ENCODE results near the gene RGL1. TPM values are rescaled to one million over a fixed set of nuclear protein-coding genes. Genes with fewer than 3 reads are reported as not detected.

RGL1 gene
- total RNA-seq, 4 donors from 2014 or later = 66.8 to 88.3 (median 74.6) TPM

DNA sequence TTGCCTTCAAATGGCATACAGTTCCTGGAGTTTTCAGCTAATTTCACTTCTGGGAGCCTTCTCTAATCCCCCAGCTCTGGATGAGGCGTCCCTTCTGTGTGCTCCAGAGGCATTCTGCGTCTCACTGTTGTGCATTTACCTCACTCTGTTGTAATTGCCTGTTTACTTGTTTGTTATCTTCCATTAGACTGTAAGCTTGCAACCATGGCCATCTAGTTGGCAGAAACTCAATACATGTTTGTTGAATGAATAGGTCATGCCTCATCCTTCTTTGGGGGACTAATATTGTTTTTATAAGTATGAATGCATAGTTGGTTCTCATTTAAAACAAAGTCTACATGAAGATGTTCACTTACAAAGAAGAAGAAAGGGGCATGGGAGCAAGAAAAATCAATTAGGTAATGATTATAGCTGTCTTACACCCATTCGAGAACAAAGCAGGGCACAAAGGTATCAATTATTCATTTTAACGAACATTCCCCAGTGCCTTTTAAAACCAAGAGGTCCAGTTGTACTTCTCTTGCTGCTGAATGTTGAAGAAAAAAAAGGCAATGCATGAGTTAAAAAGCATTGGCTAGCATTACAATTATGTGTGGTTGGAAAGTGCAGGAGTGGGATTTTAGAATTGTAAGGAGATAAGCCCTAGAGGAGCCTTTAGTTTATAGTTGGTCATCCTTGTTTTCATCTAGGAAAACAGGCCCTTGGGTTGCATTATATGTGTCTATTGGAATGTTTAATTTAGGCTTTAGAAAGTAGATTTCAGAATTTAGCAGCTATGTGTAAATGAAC lies 6.0 kb downstream of the RGL1 start:
- no peak for ATAC-seq (ENCODE audit: low FRiP score)
- DNase-seq (ENCODE audit: low spot score) = no peak
- TF ChIP-seq, protein P1, sequence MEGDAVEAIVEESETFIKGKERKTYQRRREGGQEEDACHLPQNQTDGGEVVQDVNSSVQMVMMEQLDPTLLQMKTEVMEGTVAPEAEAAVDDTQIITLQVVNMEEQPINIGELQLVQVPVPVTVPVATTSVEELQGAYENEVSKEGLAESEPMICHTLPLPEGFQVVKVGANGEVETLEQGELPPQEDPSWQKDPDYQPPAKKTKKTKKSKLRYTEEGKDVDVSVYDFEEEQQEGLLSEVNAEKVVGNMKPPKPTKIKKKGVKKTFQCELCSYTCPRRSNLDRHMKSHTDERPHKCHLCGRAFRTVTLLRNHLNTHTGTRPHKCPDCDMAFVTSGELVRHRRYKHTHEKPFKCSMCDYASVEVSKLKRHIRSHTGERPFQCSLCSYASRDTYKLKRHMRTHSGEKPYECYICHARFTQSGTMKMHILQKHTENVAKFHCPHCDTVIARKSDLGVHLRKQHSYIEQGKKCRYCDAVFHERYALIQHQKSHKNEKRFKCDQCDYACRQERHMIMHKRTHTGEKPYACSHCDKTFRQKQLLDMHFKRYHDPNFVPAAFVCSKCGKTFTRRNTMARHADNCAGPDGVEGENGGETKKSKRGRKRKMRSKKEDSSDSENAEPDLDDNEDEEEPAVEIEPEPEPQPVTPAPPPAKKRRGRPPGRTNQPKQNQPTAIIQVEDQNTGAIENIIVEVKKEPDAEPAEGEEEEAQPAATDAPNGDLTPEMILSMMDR (IDR thresholded peaks at IDR 0.05) = no peak

- DNase-seq (ENCODE audit: low spot score) = no peak
- no peak for ATAC-seq (ENCODE audit: low FRiP score)
- TF ChIP-seq, protein P1 (IDR thresholded peaks at IDR 0.05) = no peak
Observed at GRCh38 chr1:183812128-183812527, 7.2 kb downstream of the RGL1 start.

- DNase-seq (ENCODE audit: low spot score) = no peak
- TF ChIP-seq, protein P1 (IDR thresholded peaks at IDR 0.05) = no peak
- peak; percentile 60 for ATAC-seq (ENCODE audit: low FRiP score)
Observed at GRCh38 chr1:183812686-183813569, 8.0 kb downstream of the RGL1 start.

- ATAC-seq (ENCODE audit: low FRiP score) = no peak
- DNase-seq (ENCODE audit: low spot score) = no peak
- TF ChIP-seq, protein P1 (IDR thresholded peaks at IDR 0.05) = no peak
Observed at GRCh38 chr1:183814121-183814681, 9.3 kb downstream of the RGL1 start.

GRCh38 chr1:183816110-183816509 lies 11.2 kb downstream of the RGL1 start:
- ATAC-seq (ENCODE audit: low FRiP score) (no peak), DNase-seq (ENCODE audit: low spot score) (no peak)
- TF ChIP-seq, protein P1 (IDR thresholded peaks at IDR 0.05) = no peak

DNA sequence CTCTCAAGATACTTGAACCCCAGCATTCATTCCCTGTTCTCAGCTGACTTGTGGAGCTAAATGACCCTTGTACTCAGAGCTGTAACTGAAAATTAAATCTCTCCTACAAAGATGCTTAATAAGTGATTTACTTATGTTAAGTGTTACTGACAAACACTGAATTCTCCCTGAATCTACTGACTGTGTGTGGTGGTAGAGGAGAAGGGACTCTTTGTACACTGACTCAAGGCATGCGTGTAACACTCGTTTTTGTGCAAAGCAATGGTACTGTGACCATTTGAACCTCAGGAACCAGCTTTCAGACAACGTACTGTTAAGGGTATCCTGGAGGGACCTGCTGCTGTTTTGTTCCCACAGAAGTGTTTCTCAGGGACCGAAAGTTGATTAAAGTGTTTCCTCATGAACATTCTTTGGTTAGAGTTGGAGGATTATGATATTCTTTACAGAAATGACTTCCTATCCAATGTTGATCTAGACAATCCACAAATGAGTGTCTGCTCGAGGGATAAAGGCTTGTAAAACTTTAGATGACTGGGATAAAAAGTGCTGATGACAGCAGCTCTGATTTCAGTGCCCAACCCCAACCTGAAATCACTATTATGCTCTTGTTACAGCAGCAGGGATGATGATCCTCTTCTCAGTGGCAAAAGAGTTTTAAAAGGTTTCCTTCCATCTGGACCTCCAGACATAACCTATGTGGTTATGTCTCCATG lies 12.8 kb downstream of the RGL1 start:
- TF ChIP-seq, protein P1 (IDR thresholded peaks at IDR 0.05) = no peak
- no peak for ATAC-seq (ENCODE audit: low FRiP score)

More for the DNA sequence above, 12.8 kb downstream of the RGL1 start:
- DNase-seq (ENCODE audit: low spot score) = no peak

Measured in omental fat pad (tissue), 4 donors.